22Rv1 (cell line): ENCODE data around the gene GHRHR.

Experiments used
- H3K27ac ChIP-seq: fragments of 450-650 bp; 2 replicates; pipeline ENCODE4 v1.5.1; 2017
- CTCF ChIP-seq: fragments of 450-650 bp; IDR thresholded peaks from 2 replicates; pipeline ENCODE4 v1.5.1; 2017; ENCODE audit warnings: mild to moderate bottlenecking
- ZFX ChIP-seq: fragments of 450-650 bp; IDR thresholded peaks from 2 replicates; pipeline ENCODE4 v1.6.1; 2017; ENCODE audit warnings: antibody characterized with exemption, borderline replicate concordance

Gene GHRHR

GRCh38 chr7:30941582-30942323 lies 22.0 kb upstream of the GHRHR start:
- H3K27ac ChIP-seq: no peak overlapping the region
- no peak for TF ChIP-seq CTCF

- TF ChIP-seq CTCF: no peak
- TF ChIP-seq ZFX: no peak
- H3K27ac ChIP-seq: no peak overlapping the region
These were observed 13.6 kb upstream of the GHRHR start for GRCh38 chr7:30950197-30950596.

GRCh38 chr7:30954914-30955313 lies 8.8 kb upstream of the GHRHR start:
- TF ChIP-seq CTCF (no peak), ZFX (no peak)
- no peak overlapping the region for H3K27ac ChIP-seq

- no peak overlapping the region for H3K27ac ChIP-seq
- TF ChIP-seq CTCF (no peak), ZFX (no peak)
These were observed 7.0 kb upstream of the GHRHR start for GRCh38 chr7:30956704-30957103.

- H3K27ac ChIP-seq: no peak overlapping the region
- TF ChIP-seq ZFX (no peak), CTCF (no peak)
These were observed 1.6 kb downstream of the GHRHR start for GRCh38 chr7:30965372-30965771.

- no peak overlapping the region for H3K27ac ChIP-seq
- TF ChIP-seq ZFX: no peak
- TF ChIP-seq CTCF: no peak
These were observed 2.1 kb downstream of the GHRHR start for GRCh38 chr7:30965883-30966282.

GRCh38 chr7:30968294-30968693 lies 4.5 kb downstream of the GHRHR start:
- no peak overlapping the region for H3K27ac ChIP-seq
- no peak for TF ChIP-seq ZFX
- no peak for TF ChIP-seq CTCF
